Measurements from ENCODE around the gene GRK6. TPM values are rescaled to one million over a fixed set of nuclear protein-coding genes. Genes with fewer than 3 reads are reported as not detected.
A peak's percentile ranks its signal among the peaks of the same experiment; 100 is the strongest.

GRK6 gene
- total and polyA plus RNA-seq, 9 of the 15 experiments (the other 6 are each of a cell fraction or from before 2014, with no cell fraction given): 0.63 to 122 (median 44.5) TPM

DNA sequence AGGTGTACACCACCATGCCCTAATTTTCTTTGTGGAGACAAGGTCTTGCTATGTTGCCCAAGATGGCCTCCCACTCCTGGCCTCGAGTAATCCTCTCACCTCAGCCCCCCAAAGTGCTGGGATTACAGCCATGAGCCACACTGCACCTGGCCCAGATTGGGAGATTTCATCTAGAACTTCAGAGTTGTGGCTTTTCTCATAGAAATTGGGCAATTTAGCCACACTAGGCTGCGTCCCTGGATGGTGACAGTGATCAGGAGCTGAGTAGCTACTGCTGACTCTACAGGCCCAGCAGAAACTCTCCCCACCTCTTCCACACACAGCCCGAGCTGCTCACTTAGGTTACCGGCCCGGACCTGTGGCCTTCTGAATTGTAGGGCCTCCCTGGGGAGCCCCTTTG, 33.7 kb upstream of the GRK6 start:
- no peaks in the 10 kb centered on the region for H3K36me3 ChIP-seq (ENCODE audit: control insufficient read depth, insufficient read depth, low read length)
- DNase-seq (ENCODE audit: extremely low read depth in 1 of 4, low spot score in 3 of 4) (no peak), ATAC-seq (no peak), FAIRE-seq (no peak)
- in situ Hi-C loops (cut with MboI): loop anchor here (5.0 to 10.0 kb wide), 2 partner anchors 55 to 672 kb away; partner anchors contain the start of gene PRR7
- H3K79me2 ChIP-seq (ENCODE audit: control insufficient read depth, insufficient read depth, low read length): no peaks in the 10 kb centered on the region
- no peaks in the 10 kb centered on the region for H3K9me3 ChIP-seq (replicated peaks; ENCODE audit: control insufficient read depth, insufficient read depth, low read depth, low read length)
- H3K4me1 ChIP-seq (replicated peaks in 1 of 2; ENCODE audit: control insufficient read depth in 2 of 2, insufficient read depth in 2 of 2, low read length in 2 of 2): peaks cover 6 to 7% of the 10 kb centered on the region in 2 experiments; a peak in 3 of 5 replicates
- ChIA-PET CTCF (ENCODE audit: low intra/inter-chr PET ratio) (no interaction called here), POLR2A (interaction anchor here (0.6 to 2.5 kb wide), 6 partner anchors 8 to 45 kb away, joined by 3 to 9 read pairs (median 4); partner anchors contain the start of genes GRK6 and PFN3)
- peak overlapping the region in 1 of 2 experiments; percentile 58; a peak in 1 of 4 replicates for H3K9ac ChIP-seq (ENCODE audit: insufficient read depth in 1 of 2, low read depth in 2 of 2, low read length in 2 of 2)
- WGBS (ENCODE audit: insufficient coverage, low coverage, missing lambda C conversion rate): 14% methylated on average over 5 of the region's 5 CpGs
- H3K27ac ChIP-seq (ENCODE audit: extremely low read depth, low read depth, low read length): no peak overlapping the region
- peaks cover 2 to 19% of the 10 kb centered on the region in 2 experiments; a peak in 3 of 5 replicates for H3K27me3 ChIP-seq (ENCODE audit: control insufficient read depth in 2 of 2, insufficient read depth in 2 of 2, low read length in 2 of 2)
- H4K20me1 ChIP-seq (replicated peaks; ENCODE audit: control insufficient read depth, insufficient read depth, low read length): no peaks in the 10 kb centered on the region
- BruUV-seq (replicated peaks): no TSS peak
- no peak overlapping the region for H2AFZ ChIP-seq (ENCODE audit: low read depth, low read length)
- no peak overlapping the region for H3K4me2 ChIP-seq (ENCODE audit: insufficient read depth, low read length)
- H3K4me3 ChIP-seq: no peak overlapping the region
- no peaks in the 10 kb centered on the region for H3K9me1 ChIP-seq (ENCODE audit: control insufficient read depth, insufficient read depth, low read length)
- intact Hi-C loops (cut with micrococcal nuclease): no loop called here
- TF ChIP-seq, protein P1, sequence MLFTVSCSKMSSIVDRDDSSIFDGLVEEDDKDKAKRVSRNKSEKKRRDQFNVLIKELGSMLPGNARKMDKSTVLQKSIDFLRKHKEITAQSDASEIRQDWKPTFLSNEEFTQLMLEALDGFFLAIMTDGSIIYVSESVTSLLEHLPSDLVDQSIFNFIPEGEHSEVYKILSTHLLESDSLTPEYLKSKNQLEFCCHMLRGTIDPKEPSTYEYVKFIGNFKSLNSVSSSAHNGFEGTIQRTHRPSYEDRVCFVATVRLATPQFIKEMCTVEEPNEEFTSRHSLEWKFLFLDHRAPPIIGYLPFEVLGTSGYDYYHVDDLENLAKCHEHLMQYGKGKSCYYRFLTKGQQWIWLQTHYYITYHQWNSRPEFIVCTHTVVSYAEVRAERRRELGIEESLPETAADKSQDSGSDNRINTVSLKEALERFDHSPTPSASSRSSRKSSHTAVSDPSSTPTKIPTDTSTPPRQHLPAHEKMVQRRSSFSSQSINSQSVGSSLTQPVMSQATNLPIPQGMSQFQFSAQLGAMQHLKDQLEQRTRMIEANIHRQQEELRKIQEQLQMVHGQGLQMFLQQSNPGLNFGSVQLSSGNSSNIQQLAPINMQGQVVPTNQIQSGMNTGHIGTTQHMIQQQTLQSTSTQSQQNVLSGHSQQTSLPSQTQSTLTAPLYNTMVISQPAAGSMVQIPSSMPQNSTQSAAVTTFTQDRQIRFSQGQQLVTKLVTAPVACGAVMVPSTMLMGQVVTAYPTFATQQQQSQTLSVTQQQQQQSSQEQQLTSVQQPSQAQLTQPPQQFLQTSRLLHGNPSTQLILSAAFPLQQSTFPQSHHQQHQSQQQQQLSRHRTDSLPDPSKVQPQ (CRISPR knock-in tag; IDR thresholded peaks at IDR 0.05; ENCODE audit: borderline replicate concordance): no peak
- TF ChIP-seq JUND (IDR thresholded peaks at IDR 0.05; ENCODE audit: borderline replicate concordance, low read depth, low read length): no peak
- TF ChIP-seq JUND (tag; IDR thresholded peaks at IDR 0.05; ENCODE audit: borderline replicate concordance, low read depth, low read length): no peak
- TF ChIP-seq E4F1 (CRISPR knock-in tag; IDR thresholded peaks at IDR 0.05; ENCODE audit: borderline replicate concordance): no peak
- TF ChIP-seq RBBP5 (IDR thresholded peaks at IDR 0.05; ENCODE audit: borderline replicate concordance, insufficient read depth, low read length, poor library complexity, severe bottlenecking): no peak
- no peak for TF ChIP-seq ZNF384 (IDR thresholded peaks at IDR 0.05; ENCODE audit: low read depth, low read length)
- TF ChIP-seq TSC22D4 (tag; IDR thresholded peaks at IDR 0.05): no peak
- TF ChIP-seq RB1 (IDR thresholded peaks at IDR 0.05; ENCODE audit: low read depth): no peak
- no peak for TF ChIP-seq ELF2 (CRISPR knock-in tag; IDR thresholded peaks at IDR 0.05)
- TF ChIP-seq, protein P2, sequence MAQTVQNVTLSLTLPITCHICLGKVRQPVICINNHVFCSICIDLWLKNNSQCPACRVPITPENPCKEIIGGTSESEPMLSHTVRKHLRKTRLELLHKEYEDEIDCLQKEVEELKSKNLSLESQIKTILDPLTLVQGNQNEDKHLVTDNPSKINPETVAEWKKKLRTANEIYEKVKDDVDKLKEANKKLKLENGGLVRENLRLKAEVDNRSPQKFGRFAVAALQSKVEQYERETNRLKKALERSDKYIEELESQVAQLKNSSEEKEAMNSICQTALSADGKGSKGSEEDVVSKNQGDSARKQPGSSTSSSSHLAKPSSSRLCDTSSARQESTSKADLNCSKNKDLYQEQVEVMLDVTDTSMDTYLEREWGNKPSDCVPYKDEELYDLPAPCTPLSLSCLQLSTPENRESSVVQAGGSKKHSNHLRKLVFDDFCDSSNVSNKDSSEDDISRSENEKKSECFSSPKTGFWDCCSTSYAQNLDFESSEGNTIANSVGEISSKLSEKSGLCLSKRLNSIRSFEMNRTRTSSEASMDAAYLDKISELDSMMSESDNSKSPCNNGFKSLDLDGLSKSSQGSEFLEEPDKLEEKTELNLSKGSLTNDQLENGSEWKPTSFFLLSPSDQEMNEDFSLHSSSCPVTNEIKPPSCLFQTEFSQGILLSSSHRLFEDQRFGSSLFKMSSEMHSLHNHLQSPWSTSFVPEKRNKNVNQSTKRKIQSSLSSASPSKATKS (CRISPR knock-in tag; IDR thresholded peaks at IDR 0.05): no peak
- TF ChIP-seq ZC3H11A (IDR thresholded peaks at IDR 0.05; ENCODE audit: low read depth, low read length): no peak
- no peak for TF ChIP-seq SAFB2 (IDR thresholded peaks at IDR 0.05; ENCODE audit: borderline replicate concordance, low read depth, low read length, severe bottlenecking)
- no peak for TF ChIP-seq ZNF780A (CRISPR knock-in tag; IDR thresholded peaks at IDR 0.05)
- TF ChIP-seq MTA3 (IDR thresholded peaks at IDR 0.05; ENCODE audit: borderline replicate concordance): no peak

Measured in K562 (cell line).